ENCODE measurements around the gene RBBP5. TPM values are rescaled to one million over a fixed set of nuclear protein-coding genes. Genes with fewer than 3 reads are reported as not detected.

RBBP5 gene
- polyA plus RNA-seq, 1 donor from 2014 or later: 19.0 TPM

DNA sequence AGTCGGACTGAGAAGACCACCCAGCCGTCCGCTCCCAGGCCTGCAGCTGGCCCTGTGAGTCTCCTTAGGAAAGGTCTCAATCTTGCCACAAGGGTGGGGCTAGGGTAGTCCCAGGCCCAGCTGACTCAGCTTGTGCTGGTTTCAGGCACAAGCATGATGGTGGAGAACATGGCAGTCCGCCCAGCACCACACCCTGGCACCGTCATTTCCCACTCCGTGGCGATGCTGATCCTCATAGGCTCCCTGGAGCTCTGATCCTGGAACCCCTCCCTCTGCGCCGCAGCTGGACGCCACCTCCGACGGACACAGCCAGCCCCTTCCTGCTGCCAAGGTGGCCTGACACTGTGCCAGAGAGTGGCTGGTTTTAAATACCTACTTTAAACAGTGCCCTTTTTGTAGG, 48.3 kb downstream of the RBBP5 start:
- peaks cover 2% of the 10 kb centered on the region for H3K36me3 Mint-ChIP-seq
- H3K27ac Mint-ChIP-seq: no peak overlapping the region
- no peaks in the 10 kb centered on the region for H3K4me1 Mint-ChIP-seq
- no peaks in the 10 kb centered on the region for H3K9me3 Mint-ChIP-seq
- no peak overlapping the region for H3K4me3 Mint-ChIP-seq
- no peaks in the 10 kb centered on the region for H3K27me3 Mint-ChIP-seq

- Mint-ChIP-seq H3K27ac (no peak overlapping the region), H3K4me1 (no peaks in the 10 kb centered on the region), H3K36me3 (peaks cover 2% of the 10 kb centered on the region), H3K27me3 (no peaks in the 10 kb centered on the region), H3K4me3 (no peak overlapping the region), H3K9me3 (no peaks in the 10 kb centered on the region)
Observed at GRCh38 chr1:205072881-205073280, 48.9 kb downstream of the RBBP5 start.

DNA sequence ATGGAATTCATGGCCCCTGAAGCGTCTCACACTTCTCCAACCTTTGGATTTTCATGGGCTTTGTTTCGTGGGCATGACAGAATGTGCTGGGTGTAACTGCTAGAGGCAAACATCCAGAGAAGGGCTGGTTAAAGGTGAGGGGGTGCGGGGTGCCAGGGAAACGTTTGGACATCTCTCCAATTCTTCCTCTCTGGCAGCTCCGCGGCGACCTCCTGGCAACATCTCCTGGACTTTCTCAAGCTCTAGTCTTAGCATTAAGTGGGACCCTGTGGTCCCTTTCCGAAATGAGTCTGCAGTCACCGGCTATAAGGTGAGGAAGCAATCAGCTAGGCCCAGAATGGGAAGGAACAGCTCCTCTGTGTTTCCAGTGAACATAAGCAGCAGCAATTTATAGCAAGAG, 49.5 kb downstream of the RBBP5 start:
- H3K9me3 Mint-ChIP-seq: no peaks in the 10 kb centered on the region
- no peak overlapping the region for H3K27ac Mint-ChIP-seq
- H3K36me3 Mint-ChIP-seq: peaks cover 2% of the 10 kb centered on the region
- H3K4me3 Mint-ChIP-seq: no peak overlapping the region
- no peaks in the 10 kb centered on the region for H3K4me1 Mint-ChIP-seq
- no peaks in the 10 kb centered on the region for H3K27me3 Mint-ChIP-seq

DNA sequence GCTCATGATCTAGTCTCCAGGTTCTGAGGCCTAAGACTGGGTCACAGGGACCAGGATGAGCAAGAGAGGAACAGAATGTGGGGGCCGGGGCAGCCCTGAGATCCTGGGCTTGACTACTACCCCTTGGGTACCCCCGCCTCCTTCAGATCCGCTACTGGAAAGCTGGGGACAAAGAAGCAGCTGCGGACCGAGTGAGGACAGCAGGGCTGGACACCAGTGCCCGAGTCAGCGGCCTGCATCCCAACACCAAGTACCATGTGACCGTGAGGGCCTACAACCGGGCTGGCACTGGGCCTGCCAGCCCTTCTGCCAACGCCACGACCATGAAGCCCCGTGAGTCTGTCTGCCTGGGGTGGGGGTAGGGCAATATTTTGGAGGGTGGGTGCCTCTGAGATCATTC, 50.0 kb downstream of the RBBP5 start:
- no peak overlapping the region for H3K4me3 Mint-ChIP-seq
- H3K27me3 Mint-ChIP-seq: no peaks in the 10 kb centered on the region
- H3K4me1 Mint-ChIP-seq: no peaks in the 10 kb centered on the region
- H3K36me3 Mint-ChIP-seq: peaks cover 2% of the 10 kb centered on the region
- H3K9me3 Mint-ChIP-seq: no peaks in the 10 kb centered on the region
- no peak overlapping the region for H3K27ac Mint-ChIP-seq

GRCh38 chr1:205071028-205071409, 50.8 kb downstream of the RBBP5 start:
- no peak overlapping the region for H3K27ac Mint-ChIP-seq
- no peaks in the 10 kb centered on the region for H3K4me1 Mint-ChIP-seq
- H3K36me3 Mint-ChIP-seq: peaks cover 3% of the 10 kb centered on the region
- H3K4me3 Mint-ChIP-seq: no peak overlapping the region
- no peaks in the 10 kb centered on the region for H3K9me3 Mint-ChIP-seq
- H3K27me3 Mint-ChIP-seq: peaks cover 2% of the 10 kb centered on the region

- H3K9me3 Mint-ChIP-seq: no peaks in the 10 kb centered on the region
- H3K36me3 Mint-ChIP-seq: peaks cover 3% of the 10 kb centered on the region
- H3K4me3 Mint-ChIP-seq: no peak overlapping the region
- H3K27ac Mint-ChIP-seq: no peak overlapping the region
- H3K27me3 Mint-ChIP-seq: peaks cover 2% of the 10 kb centered on the region
- no peaks in the 10 kb centered on the region for H3K4me1 Mint-ChIP-seq
Observed at GRCh38 chr1:205069371-205070125, 52.2 kb downstream of the RBBP5 start.

- no peaks in the 10 kb centered on the region for H3K9me3 Mint-ChIP-seq
- peaks cover 6% of the 10 kb centered on the region for H3K36me3 Mint-ChIP-seq
- H3K27ac Mint-ChIP-seq: no peak overlapping the region
Observed at GRCh38 chr1:205068457-205069040, 53.2 kb downstream of the RBBP5 start.

GRCh38 chr1:205068001-205068400, 53.8 kb downstream of the RBBP5 start:
- H3K4me3 Mint-ChIP-seq: no peak overlapping the region
- peaks cover 6% of the 10 kb centered on the region for H3K36me3 Mint-ChIP-seq
- H3K4me1 Mint-ChIP-seq: no peaks in the 10 kb centered on the region
- H3K27me3 Mint-ChIP-seq: peaks cover 2% of the 10 kb centered on the region
- no peak overlapping the region for H3K27ac Mint-ChIP-seq
- no peaks in the 10 kb centered on the region for H3K9me3 Mint-ChIP-seq

More at GRCh38 chr1:205068457-205069040, 53.2 kb downstream of the RBBP5 start:
- H3K4me3 Mint-ChIP-seq: no peak overlapping the region
- H3K27me3 Mint-ChIP-seq: peaks cover 2% of the 10 kb centered on the region
- H3K4me1 Mint-ChIP-seq: no peaks in the 10 kb centered on the region

GRCh38 chr1:205067031-205067430, 54.7 kb downstream of the RBBP5 start:
- H3K9me3 Mint-ChIP-seq: no peaks in the 10 kb centered on the region
- H3K4me3 Mint-ChIP-seq: no peak overlapping the region
- peaks cover 6% of the 10 kb centered on the region for H3K36me3 Mint-ChIP-seq
- no peaks in the 10 kb centered on the region for H3K4me1 Mint-ChIP-seq
- H3K27me3 Mint-ChIP-seq: peaks cover 2% of the 10 kb centered on the region
- H3K27ac Mint-ChIP-seq: no peak overlapping the region

DNA sequence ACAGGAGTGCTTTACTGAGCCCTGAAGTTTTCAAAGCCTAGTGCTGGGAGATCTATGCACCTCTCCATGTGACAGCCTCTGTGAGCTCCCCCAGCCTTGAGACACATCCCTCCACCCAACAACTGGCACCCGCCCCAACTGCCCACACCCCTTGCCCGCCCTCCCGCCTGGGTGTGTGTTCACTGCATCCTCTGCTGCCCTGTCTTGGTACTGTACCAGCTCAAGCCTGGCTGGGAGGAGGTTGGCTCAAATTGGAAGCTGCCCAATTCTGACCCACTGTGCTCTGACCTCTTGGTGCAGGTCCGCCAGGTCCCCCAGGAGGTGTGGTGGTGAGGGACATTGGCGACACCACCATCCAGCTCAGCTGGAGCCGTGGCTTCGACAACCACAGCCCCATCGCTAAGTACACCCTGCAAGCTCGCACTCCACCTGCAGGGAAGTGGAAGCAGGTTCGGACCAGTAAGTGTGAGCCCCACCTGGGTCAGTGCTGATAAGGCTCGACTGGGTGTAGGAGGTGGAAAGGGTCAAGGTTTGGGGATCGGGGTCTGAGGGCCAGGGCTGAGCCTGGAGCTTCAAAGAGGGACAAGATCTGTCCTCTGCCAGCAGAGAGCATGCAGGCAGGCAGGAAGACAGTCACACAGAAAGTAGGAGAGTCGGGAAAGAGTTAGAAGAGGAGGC, 55.5 kb downstream of the RBBP5 start:
- Mint-ChIP-seq H3K4me3 (no peak overlapping the region), H3K27me3 (peaks cover 2% of the 10 kb centered on the region), H3K36me3 (peaks cover 6% of the 10 kb centered on the region), H3K4me1 (peaks cover 0 to 3% (median 0%) of the 10 kb centered on the region in 3 donors), H3K9me3 (no peaks in the 10 kb centered on the region), H3K27ac (no peak overlapping the region)

- Mint-ChIP-seq H3K36me3 (peaks cover 4% of the 10 kb centered on the region), H3K9me3 (no peaks in the 10 kb centered on the region), H3K4me1 (peaks cover 0 to 3% (median 0%) of the 10 kb centered on the region in 3 donors), H3K4me3 (no peak overlapping the region), H3K27me3 (peaks cover 2% of the 10 kb centered on the region), H3K27ac (no peak overlapping the region)
Observed at GRCh38 chr1:205065666-205066065, 56.1 kb downstream of the RBBP5 start.

DNA sequence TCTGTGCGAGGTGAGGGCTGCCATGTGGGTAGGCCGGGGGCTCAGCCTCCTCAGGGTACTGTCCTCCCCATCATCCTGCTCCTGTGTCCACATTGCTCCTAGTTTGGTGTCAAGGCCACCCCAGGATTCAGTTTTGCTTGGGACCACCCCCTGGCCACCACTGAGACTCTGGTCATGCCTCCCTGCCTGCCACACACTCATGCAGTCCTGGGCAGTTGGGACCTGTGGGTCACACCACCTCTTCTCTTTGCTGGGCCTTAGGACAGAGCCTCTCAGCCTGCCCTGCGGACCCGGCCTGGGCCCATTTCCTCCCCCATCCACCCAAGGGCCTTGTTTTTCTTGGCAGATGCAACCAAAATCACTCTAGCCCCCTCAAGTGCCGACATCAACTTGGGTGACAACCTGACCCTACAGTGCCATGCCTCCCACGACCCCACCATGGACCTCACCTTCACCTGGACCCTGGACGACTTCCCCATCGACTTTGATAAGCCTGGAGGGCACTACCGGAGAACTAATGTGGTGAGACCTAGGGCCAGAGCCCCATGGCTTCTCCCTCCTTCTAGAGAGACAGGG, 56.9 kb downstream of the RBBP5 start:
- Mint-ChIP-seq H3K27ac (no peak overlapping the region), H3K4me1 (peaks cover 0 to 3% (median 0%) of the 10 kb centered on the region in 3 donors), H3K4me3 (no peak overlapping the region), H3K9me3 (no peaks in the 10 kb centered on the region), H3K36me3 (peaks cover 4% of the 10 kb centered on the region), H3K27me3 (peaks cover 2% of the 10 kb centered on the region)

GRCh38 chr1:205064301-205064700, 57.5 kb downstream of the RBBP5 start:
- Mint-ChIP-seq H3K4me1 (peaks cover 0 to 3% (median 0%) of the 10 kb centered on the region in 3 donors), H3K4me3 (no peak overlapping the region)

GRCh38 chr1:205062895-205063294, 58.9 kb downstream of the RBBP5 start:
- Mint-ChIP-seq H3K36me3 (peaks cover 4% of the 10 kb centered on the region), H3K4me1 (peaks cover 0 to 3% (median 0%) of the 10 kb centered on the region in 3 donors), H3K27me3 (peaks cover 4% of the 10 kb centered on the region), H3K9me3 (no peaks in the 10 kb centered on the region), H3K27ac (no peak overlapping the region), H3K4me3 (no peak overlapping the region)

More at GRCh38 chr1:205064301-205064700, 57.5 kb downstream of the RBBP5 start:
- Mint-ChIP-seq H3K36me3 (peaks cover 4% of the 10 kb centered on the region), H3K27ac (no peak overlapping the region), H3K27me3 (peaks cover 2% of the 10 kb centered on the region), H3K9me3 (no peaks in the 10 kb centered on the region)

DNA sequence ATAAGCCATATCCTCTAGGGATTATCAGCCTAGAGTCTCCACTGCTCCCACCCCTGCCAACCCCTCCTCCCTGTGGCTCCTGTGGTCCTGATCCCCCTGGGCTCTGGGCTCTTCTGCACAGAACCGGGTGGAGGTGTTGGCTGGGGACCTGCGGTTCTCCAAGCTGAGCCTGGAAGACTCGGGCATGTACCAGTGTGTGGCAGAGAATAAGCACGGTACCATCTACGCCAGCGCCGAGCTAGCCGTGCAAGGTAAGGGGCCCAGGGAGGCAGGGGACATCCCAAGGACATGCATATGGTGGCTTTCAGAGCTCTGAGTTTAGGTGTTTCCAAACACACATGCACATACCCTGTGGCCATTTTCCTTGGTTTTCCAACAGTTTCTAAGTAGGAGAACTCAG, 59.5 kb downstream of the RBBP5 start:
- Mint-ChIP-seq H3K4me3 (no peak overlapping the region), H3K27me3 (peaks cover 4% of the 10 kb centered on the region), H3K36me3 (peaks cover 4% of the 10 kb centered on the region)

More for the DNA sequence above, 59.5 kb downstream of the RBBP5 start:
- Mint-ChIP-seq H3K9me3 (no peaks in the 10 kb centered on the region), H3K27ac (no peak overlapping the region), H3K4me1 (peaks cover 0 to 3% (median 0%) of the 10 kb centered on the region in 3 donors)

Data from IgD-negative memory B cell (primary cell).